GM18498 (cell line): ENCODE results near the gene CTNNBL1.

ENCODE experiments used
- ATAC-seq: cut with Tn5 transposase; IDR thresholded peaks from one replicate; pipeline ENCODE4 v1.9.1; 2021; ENCODE audit warnings: mild to moderate bottlenecking, moderate library complexity; ENCODE audit not compliant: unreplicated experiment

The CTNNBL1 gene

DNA sequence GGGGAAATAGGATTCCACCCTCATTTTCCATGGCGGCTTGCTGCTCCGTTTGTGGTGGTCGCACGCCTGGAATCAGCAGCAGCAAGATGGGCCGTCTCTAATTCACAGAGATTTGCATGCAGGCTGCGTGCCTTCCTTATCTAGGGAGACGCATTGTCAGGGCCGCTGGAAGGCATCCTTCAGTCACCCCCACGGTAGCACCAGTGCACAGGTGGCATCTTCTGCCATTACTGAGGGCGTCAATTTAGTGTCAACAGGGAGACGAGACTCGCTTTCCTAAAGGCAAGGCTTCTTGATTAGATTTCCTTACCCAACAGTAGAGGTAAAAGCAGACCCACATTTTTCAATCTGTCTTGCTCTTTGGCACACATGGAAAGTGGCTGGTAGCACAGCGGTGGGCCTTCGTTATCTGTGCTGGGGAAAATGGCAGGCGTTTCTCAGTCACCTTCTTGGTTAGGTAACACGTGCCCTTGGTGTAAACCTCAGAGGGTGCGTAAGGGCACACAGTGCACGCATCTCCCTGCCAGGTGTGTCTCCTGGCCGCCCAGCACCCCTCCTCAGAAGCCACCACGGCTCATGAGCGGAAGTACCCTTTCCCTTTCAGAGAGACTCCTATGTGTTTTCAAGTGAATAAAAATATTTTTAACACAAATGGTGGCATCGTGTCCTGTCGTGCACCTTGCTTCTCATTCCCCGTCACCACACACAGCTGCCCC lies 181.8 kb downstream of the CTNNBL1 start:
- no peak for ATAC-seq

- no peak for ATAC-seq
These were observed 183.0 kb downstream of the CTNNBL1 start for GRCh38 chr20:37876863-37877262.

DNA sequence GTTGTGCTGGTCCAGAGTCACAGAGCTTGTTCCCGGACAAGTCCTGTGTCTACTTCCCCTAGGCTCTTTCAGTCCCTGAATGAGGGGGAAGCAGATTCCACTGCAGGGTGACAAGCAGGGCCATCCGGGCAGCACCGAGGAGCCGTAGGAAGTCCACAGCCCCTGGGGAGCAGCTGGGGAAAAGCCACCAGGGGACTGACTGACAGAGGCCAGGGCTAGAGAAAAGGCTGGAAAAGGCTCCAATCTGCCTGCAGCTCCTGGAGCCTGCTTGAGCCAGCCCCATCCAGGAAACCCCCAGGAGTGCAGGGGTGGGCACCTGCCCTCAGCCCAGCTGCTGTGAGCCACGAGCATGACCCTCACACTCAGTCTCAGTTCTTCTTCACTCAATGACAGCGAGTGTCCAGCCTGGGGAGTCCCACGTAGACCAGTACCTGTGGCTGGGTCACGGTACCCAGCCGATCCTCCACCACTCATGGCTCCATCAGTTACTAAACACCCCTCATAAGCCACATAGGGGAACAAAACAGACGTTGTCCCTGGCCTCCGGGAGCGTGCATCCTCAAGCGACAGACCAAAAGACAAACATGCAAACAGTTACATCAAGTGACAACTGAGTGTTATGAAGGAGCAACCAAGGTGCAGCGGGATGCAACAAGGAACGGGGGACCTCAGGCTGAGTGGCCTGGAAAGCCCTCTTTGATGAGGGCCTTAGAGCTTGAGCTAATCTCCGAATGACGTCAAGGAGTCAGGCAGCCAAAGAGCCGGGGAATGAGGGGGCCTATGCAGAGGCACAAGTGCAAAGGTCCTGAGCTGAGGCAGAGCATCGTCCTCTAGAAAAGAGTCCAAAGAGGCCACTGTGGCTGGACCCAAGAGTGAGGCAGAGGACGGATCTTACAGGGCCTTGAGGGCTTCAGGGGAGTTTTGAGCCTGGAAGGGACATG lies 184.3 kb downstream of the CTNNBL1 start:
- ATAC-seq, result no peak

GRCh38 chr20:37878835-37879599 lies 185.2 kb downstream of the CTNNBL1 start:
- ATAC-seq, result no peak

- no peak for ATAC-seq
These were observed 186.0 kb downstream of the CTNNBL1 start for GRCh38 chr20:37879843-37880242.

- ATAC-seq, result no peak
These were observed 187.1 kb downstream of the CTNNBL1 start for GRCh38 chr20:37880726-37881591.

- no peak for ATAC-seq
These were observed 187.9 kb downstream of the CTNNBL1 start for GRCh38 chr20:37881601-37882343.

- no peak for ATAC-seq
These were observed 189.3 kb downstream of the CTNNBL1 start for GRCh38 chr20:37882961-37883712.

DNA sequence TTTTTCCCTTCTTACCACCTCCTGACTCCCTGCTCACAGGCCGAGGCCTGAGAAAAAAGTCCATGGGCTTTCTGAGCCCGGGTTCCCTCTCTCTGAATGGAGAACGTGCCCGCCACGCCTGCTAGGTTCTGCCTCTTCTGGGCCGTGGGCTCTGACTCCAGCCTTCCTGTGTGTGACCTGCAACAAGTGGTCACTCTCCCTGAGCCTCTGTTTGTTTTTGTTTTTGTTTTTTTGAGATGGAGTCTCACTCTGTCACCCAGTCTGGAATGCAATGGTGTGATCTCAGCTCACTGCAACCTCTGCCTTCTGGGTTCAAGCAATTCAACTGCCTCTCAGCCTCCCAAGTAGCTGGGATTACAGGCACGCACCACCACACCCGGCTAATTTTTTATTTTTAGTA lies 191.2 kb downstream of the CTNNBL1 start:
- no peak for ATAC-seq

- no peak for ATAC-seq
These were observed 192.0 kb downstream of the CTNNBL1 start for GRCh38 chr20:37885593-37886503.

- no peak for ATAC-seq
These were observed 193.0 kb downstream of the CTNNBL1 start for GRCh38 chr20:37886851-37887297.

DNA sequence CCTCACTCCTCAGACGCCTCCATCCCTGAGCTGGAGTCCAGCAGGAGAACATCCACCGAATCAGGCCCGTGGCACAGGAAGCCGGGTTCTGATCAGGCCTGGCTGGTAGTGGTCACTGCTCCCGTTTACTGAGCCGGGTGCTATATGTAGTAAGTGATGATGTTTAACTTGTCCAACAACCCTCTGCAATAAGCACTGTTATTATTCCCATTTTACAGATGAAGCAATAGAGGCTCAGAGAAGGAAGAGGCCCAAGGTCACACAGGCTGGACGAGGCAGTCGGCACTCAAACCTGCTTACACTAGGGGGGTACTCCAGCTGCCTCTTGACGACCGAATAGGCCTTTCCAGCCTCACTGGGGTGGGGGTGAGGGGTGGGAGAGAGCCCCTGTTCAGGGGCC lies 194.8 kb downstream of the CTNNBL1 start:
- ATAC-seq, result no peak

- no peak for ATAC-seq
These were observed 196.3 kb downstream of the CTNNBL1 start for GRCh38 chr20:37890108-37890507.

- no peak for ATAC-seq
These were observed 196.8 kb downstream of the CTNNBL1 start for GRCh38 chr20:37890643-37891042.

GRCh38 chr20:37892001-37892400 lies 198.2 kb downstream of the CTNNBL1 start:
- ATAC-seq, result no peak

DNA sequence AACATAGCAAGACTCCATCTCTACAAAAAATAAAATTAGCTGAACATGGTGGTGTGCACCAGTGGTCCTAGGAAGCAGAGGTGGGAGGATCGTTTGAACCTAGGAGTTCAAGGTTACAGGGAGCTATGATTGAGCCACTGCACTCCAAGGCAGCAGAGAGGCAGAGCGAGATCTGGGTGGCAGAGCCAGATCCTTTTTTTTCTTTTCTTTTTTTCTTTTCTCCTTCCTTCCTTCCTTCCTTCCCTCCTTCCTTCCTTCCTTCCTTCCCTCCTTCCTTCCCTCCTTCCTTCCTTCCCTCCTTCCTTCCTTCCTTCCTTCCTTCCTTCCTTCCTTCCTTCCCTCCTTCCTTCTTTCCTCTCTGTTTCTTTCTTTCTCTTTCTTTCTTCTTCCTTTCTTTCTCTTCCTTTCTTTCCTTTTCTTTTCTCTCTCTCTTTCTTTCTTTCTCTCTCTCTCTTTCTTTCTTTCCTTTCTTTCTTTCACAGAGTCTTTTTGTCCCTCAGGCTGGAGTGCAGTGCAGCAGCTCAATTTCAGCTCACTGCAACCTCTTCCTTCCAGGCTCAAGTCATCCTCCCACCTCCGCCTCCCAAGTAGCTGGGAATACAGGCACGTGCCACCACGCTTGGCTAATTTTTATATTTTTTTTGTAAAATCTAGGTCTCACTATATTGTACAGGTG lies 199.9 kb downstream of the CTNNBL1 start:
- ATAC-seq, result no peak

DNA sequence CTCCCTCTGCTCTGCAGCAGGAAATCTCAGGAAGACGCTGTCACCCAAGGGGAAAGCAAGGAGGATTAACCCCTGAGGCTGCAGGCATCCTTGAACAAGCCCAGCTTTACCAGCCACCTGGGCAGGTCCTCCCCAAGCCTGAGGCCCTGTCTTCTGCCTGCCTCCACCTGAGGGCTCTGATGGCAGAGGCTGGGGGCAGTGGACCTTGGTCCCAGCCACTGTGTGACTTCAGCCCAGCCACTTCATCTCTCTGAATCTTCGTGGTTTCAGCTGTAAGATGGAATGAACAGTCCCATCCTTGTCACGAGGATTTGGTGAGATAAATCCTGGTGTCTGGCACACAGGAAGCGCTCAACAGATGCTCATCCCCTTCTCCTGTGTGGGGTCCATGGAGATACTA lies 200.6 kb downstream of the CTNNBL1 start:
- ATAC-seq, result no peak
